ENCODE data around the gene ANXA10. TPM values are rescaled to one million over a fixed set of nuclear protein-coding genes. Genes with fewer than 3 reads are reported as not detected.

ANXA10 gene
- total RNA-seq, 1 experiment from 2014 or later, result not detected

DNA sequence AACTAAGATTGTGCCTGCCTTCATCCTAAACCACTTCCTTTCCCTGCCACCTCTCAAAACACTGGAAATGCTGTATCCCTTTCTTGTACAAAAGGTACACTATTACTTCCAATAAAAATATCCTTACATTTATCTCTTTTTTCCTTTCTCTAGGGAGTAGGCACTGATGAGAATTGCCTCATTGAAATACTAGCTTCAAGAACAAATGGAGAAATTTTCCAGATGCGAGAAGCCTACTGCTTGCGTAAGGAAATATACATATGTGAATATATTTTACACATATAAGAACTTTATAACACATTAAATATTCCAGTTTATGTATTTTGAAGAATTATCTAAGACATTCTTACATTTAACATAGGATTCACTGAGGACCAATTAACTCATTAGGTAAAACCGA lies 71.7 kb downstream of the ANXA10 start:
- no peaks in the 10 kb centered on the region for H3K27me3 Mint-ChIP-seq (ENCODE audit: insufficient read depth, unreplicated experiment)
- TF ChIP-seq CTCF (IDR thresholded peaks at IDR 0.05; ENCODE audit: unreplicated experiment), result no peak
- H3K4me3 Mint-ChIP-seq (ENCODE audit: unreplicated experiment), result no peak overlapping the region
- H3K27ac Mint-ChIP-seq (ENCODE audit: low read depth, unreplicated experiment), result no peak overlapping the region
- no peaks in the 10 kb centered on the region for H3K9me3 Mint-ChIP-seq (ENCODE audit: unreplicated experiment)
- DNase-seq (ENCODE audit: unreplicated experiment), result no peak
- no peaks in the 10 kb centered on the region for H3K36me3 Mint-ChIP-seq (ENCODE audit: insufficient read depth, unreplicated experiment)
- CTCF ChIA-PET, result no interaction called here
- POLR2A ChIA-PET, result no interaction called here
- intact Hi-C loops (cut with micrococcal nuclease), result no loop called here
- H3K4me1 Mint-ChIP-seq (ENCODE audit: insufficient read depth, unreplicated experiment), result no peaks in the 10 kb centered on the region
- no TSS peak for BruUV-seq (replicated peaks)

DNA sequence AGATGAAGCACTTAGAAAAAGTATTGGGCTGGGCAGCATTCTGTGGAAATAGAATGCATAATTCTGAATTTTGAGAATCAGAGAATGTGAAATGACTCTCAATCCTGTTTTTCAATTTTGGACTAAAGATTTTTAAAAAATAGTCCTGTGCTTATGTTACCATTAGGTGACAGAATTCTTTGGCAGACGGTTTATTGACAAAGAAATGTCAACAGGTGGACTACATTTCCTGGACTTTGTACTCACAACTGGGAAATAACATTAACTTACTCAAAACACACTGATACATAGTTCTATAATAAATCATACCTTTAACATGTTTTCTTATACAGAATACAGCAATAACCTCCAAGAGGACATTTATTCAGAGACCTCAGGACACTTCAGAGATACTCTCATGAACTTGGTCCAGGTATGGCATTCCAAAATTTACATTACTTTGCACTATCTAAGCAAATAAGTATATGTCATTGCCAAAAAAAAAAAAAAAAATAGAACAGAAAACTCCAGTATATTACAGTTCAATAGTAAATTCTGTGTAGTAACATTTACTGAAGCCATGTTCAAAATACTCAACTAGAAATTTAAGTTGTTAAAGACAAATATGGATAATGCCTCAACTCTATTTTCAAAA lies 72.7 kb downstream of the ANXA10 start:
- Mint-ChIP-seq H3K9me3 (ENCODE audit: unreplicated experiment) (no peaks in the 10 kb centered on the region), H3K27me3 (ENCODE audit: insufficient read depth, unreplicated experiment) (no peaks in the 10 kb centered on the region), H3K4me1 (ENCODE audit: insufficient read depth, unreplicated experiment) (no peaks in the 10 kb centered on the region), H3K36me3 (ENCODE audit: insufficient read depth, unreplicated experiment) (no peaks in the 10 kb centered on the region), H3K27ac (ENCODE audit: low read depth, unreplicated experiment) (no peak overlapping the region), H3K4me3 (ENCODE audit: unreplicated experiment) (no peak overlapping the region)
- BruUV-seq (replicated peaks), result no TSS peak
- ChIA-PET CTCF (no interaction called here), POLR2A (no interaction called here)
- DNase-seq (ENCODE audit: unreplicated experiment), result no peak
- TF ChIP-seq CTCF (IDR thresholded peaks at IDR 0.05; ENCODE audit: unreplicated experiment), result no peak
- intact Hi-C loops (cut with micrococcal nuclease), result no loop called here

DNA sequence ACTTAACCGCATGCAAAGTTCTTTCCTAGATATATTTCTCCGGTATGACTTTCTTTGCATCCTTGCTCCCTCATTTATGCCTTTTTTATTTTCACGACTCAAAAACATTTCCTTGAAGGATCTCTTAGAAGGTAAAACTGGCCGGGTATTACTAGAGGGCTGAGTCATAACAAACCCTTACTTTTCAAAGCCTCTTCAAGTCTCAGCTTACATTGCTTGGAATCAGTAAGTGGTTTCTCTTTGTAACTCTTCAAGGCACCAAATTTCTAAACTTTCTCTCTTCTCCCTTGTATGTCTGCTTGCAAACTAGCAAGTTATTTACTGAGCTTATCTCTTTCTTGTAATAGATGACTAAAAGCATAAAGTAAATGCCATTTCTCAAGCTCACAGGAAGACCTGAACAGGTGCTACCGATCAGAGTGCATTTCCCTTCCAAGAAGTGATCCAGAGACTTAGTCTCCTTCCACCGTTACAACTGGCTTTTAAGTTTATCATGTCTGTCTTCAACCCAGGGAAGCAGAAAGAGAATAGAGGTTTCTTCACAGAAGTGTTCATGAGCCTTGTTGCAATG lies 75.5 kb downstream of the ANXA10 start:
- ChIA-PET POLR2A (interaction anchor here (0.5 kb wide), 1 partner anchor 529 kb away, joined by 3 read pairs; no protein-coding TSS in a partner anchor), CTCF (no interaction called here)
- no peak for DNase-seq (ENCODE audit: unreplicated experiment)
- intact Hi-C loops (cut with micrococcal nuclease), result no loop called here
- H3K9me3 Mint-ChIP-seq (ENCODE audit: unreplicated experiment), result no peaks in the 10 kb centered on the region
- H3K4me1 Mint-ChIP-seq (ENCODE audit: insufficient read depth, unreplicated experiment), result no peaks in the 10 kb centered on the region
- TF ChIP-seq CTCF (IDR thresholded peaks at IDR 0.05; ENCODE audit: unreplicated experiment), result no peak
- H3K27ac Mint-ChIP-seq (ENCODE audit: low read depth, unreplicated experiment), result no peak overlapping the region
- BruUV-seq (replicated peaks), result no TSS peak
- H3K36me3 Mint-ChIP-seq (ENCODE audit: insufficient read depth, unreplicated experiment), result no peaks in the 10 kb centered on the region
- H3K4me3 Mint-ChIP-seq (ENCODE audit: unreplicated experiment), result no peak overlapping the region
- no peaks in the 10 kb centered on the region for H3K27me3 Mint-ChIP-seq (ENCODE audit: insufficient read depth, unreplicated experiment)

DNA sequence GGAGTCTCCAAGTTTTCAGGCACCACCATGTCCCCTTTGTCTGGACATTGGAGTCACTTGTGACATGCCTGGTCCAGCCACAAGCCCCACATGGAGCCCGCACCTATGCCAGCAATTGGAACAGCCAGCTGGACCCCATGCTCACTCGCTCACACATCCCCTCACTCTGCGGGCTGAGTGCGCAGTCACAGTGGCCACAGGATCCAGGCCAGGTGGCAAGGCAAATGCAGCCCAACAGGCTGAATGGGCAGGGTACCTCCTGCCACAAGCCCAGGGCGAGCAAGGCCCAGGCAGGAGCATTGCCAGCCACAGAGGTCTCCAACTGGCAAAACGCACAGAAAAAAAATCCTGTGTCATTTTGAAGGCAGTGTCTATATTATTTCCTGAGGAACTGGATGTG lies 82.0 kb downstream of the ANXA10 start:
- H3K27ac Mint-ChIP-seq (ENCODE audit: low read depth, unreplicated experiment), result no peak overlapping the region
- H3K36me3 Mint-ChIP-seq (ENCODE audit: insufficient read depth, unreplicated experiment), result no peaks in the 10 kb centered on the region
- no TSS peak for BruUV-seq (replicated peaks)
- H3K4me3 Mint-ChIP-seq (ENCODE audit: unreplicated experiment), result no peak overlapping the region
- no peak for TF ChIP-seq CTCF (IDR thresholded peaks at IDR 0.05; ENCODE audit: unreplicated experiment)
- H3K27me3 Mint-ChIP-seq (ENCODE audit: insufficient read depth, unreplicated experiment), result no peaks in the 10 kb centered on the region
- POLR2A ChIA-PET, result no interaction called here
- intact Hi-C loops (cut with micrococcal nuclease), result no loop called here
- no peaks in the 10 kb centered on the region for H3K9me3 Mint-ChIP-seq (ENCODE audit: unreplicated experiment)
- DNase-seq (ENCODE audit: unreplicated experiment), result no peak
- no peaks in the 10 kb centered on the region for H3K4me1 Mint-ChIP-seq (ENCODE audit: insufficient read depth, unreplicated experiment)
- CTCF ChIA-PET, result interaction anchor here (0.9 kb wide), 1 partner anchor 56 kb away, joined by 3 read pairs; no protein-coding TSS in a partner anchor

All from MCF 10A (cell line).